Esophagus muscularis mucosa (tissue), 4 donors: ENCODE results near the gene BATF3. TPM values are rescaled to one million over a fixed set of nuclear protein-coding genes. Genes with fewer than 3 reads are reported as not detected.

ENCODE experiments used
- DNase-seq: peaks from one replicate; pipeline ENCODE4 v3.0.0-alpha.2; 2017; ENCODE audit errors: extremely low spot score
- H3K27ac ChIP-seq, 4 donors: fragments of 200-600 bp; sonication (generic); replicated peaks in 1 of 4; 1 replicate in 3 of 4; 2 replicates in 1 of 4; pipeline ENCODE4 v1.5.1; 2016 to 2019; ENCODE audit warnings: mild to moderate bottlenecking in 1 of 4
- H3K27me3 ChIP-seq, 4 donors: fragments of 200-600 bp; sonication (generic); one replicate each; pipeline versions ENCODE4 v1.5.1 to v1.6.0; 2016 to 2019
- H3K36me3 ChIP-seq, 4 donors: fragments of 200-600 bp; sonication (generic); one replicate each; pipeline ENCODE4 v1.5.1; 2016 to 2019
- H3K4me1 ChIP-seq, 4 donors: fragments of 200-600 bp; sonication (generic); one replicate each; pipeline ENCODE4 v1.5.1; 2016 to 2019
- H3K4me3 ChIP-seq, 4 donors: fragments of 200-600 bp; sonication (generic); 1 replicate in 2 of 4; 2 replicates in 2 of 4; pipeline ENCODE4 v1.5.1; 2016 to 2019; ENCODE audit warnings: mild to moderate bottlenecking in 4 of 4, moderate library complexity in 1 of 4
- H3K9me3 ChIP-seq, 4 donors: fragments of 200-600 bp; sonication (generic); 1 replicate in 3 of 4; 2 replicates in 1 of 4; pipeline ENCODE4 v1.5.1; 2016 to 2019
- CTCF ChIP-seq, 3 experiments: fragments of 200-600 bp in 2 of 3; fragments of 450-650 bp in 1 of 3; sonication (generic) in 2 of 3; IDR thresholded peaks; one replicate each; pipeline ENCODE4 v1.5.1; 2017 to 2019; ENCODE audit warnings: antibody characterized with exemption in 3 of 3, mild to moderate bottlenecking in 2 of 3, moderate library complexity in 1 of 3
- EP300 ChIP-seq: sonication (generic); formaldehyde crosslinking; IDR thresholded peaks from one replicate; pipeline ENCODE4 v1.6.1; 2017; ENCODE audit warnings: antibody characterized with exemption
- POLR2A ChIP-seq: fragments of 450-650 bp; IDR thresholded peaks from one replicate; pipeline ENCODE4 v1.6.1; 2017; ENCODE audit warnings: antibody characterized with exemption, moderate library complexity, mild to moderate bottlenecking, low read depth
- POLR2AphosphoS5 ChIP-seq, 2 donors: sonication (generic); formaldehyde crosslinking; IDR thresholded peaks; one replicate each; pipeline ENCODE4 v1.6.1; 2017; ENCODE audit warnings: antibody characterized with exemption in 2 of 2
- WGBS: methylation state at CpG from one replicate; pipeline ENCODE4 v1.1.5; 2018; 5-methylcytosine and 5-hydroxymethylcytosine counted together
- intact Hi-C: fragments of 100-400 bp; cut with DNase I; formaldehyde crosslinking; loops from one replicate; pipeline ENCODE4 v1.15.1; 2023
- total RNA-seq, 4 donors: library from RNA; depleted of rRNA; stranded (reverse); fragments of >200 nt; gene quantifications; one replicate each; pipeline versions ENCODE4 v1.1.0 to v1.2.1, GENCODE V29; 2016

The BATF3 gene
- total RNA-seq, 4 donors from 2014 or later, result 2.1 to 8.1 (median 5.9) TPM

- Histone ChIP-seq H3K27me3 (peaks cover 0 to 4% (median 0%) of the 10 kb centered on the region in 4 donors), H3K27ac (no peak overlapping the region), H3K9me3 (no peaks in the 10 kb centered on the region), H3K4me1 (no peaks in the 10 kb centered on the region), H3K4me3 (no peak overlapping the region), H3K36me3 (peaks cover 0 to 3% (median 0%) of the 10 kb centered on the region in 4 donors)
- WGBS, result 90% methylated on average over 6 of the region's 6 CpGs
- DNase-seq, result no peak
- TF ChIP-seq CTCF (IDR thresholded peaks at IDR 0.05) (no peak), POLR2AphosphoS5 (IDR thresholded peaks at IDR 0.05) (no peak), EP300 (no peak), POLR2A (no peak)
- intact Hi-C loops, result no loop called here
Measured at GRCh38 chr1:212684076-212684475, 15.6 kb downstream of the BATF3 start.

- Histone ChIP-seq H3K27ac (no peak overlapping the region), H3K36me3 (peaks cover 0 to 3% (median 0%) of the 10 kb centered on the region in 4 donors), H3K27me3 (peaks cover 0 to 4% (median 0%) of the 10 kb centered on the region in 4 donors), H3K4me1 (no peaks in the 10 kb centered on the region), H3K4me3 (no peak overlapping the region), H3K9me3 (no peaks in the 10 kb centered on the region)
- TF ChIP-seq EP300, result no peak
- no peak for TF ChIP-seq POLR2AphosphoS5 (IDR thresholded peaks at IDR 0.05)
- no peak for TF ChIP-seq POLR2A
- no peak for TF ChIP-seq CTCF (IDR thresholded peaks at IDR 0.05)
- DNase-seq, result no peak
- 76% methylated on average over 6 of the region's 7 CpGs for WGBS
- intact Hi-C loops, result no loop called here
Measured at GRCh38 chr1:212683357-212683722, 16.3 kb downstream of the BATF3 start.

GRCh38 chr1:212680680-212681389 is 18.8 kb downstream of the BATF3 start:
- TF ChIP-seq CTCF (IDR thresholded peaks at IDR 0.05), result no peak
- TF ChIP-seq EP300, result no peak
- no peak for TF ChIP-seq POLR2A
- no peak for TF ChIP-seq POLR2AphosphoS5 (IDR thresholded peaks at IDR 0.05)
- Histone ChIP-seq H3K27ac (no peak overlapping the region), H3K4me1 (no peaks in the 10 kb centered on the region), H3K36me3 (no peaks in the 10 kb centered on the region), H3K4me3 (no peak overlapping the region), H3K27me3 (peaks cover 0 to 4% (median 0%) of the 10 kb centered on the region in 4 donors), H3K9me3 (no peaks in the 10 kb centered on the region)
- 44% methylated on average over 4 of the region's 4 CpGs for WGBS
- intact Hi-C loops, result no loop called here
- DNase-seq, result no peak

GRCh38 chr1:212678456-212679410 is 20.9 kb downstream of the BATF3 start:
- peaks cover 0 to 4% (median 0%) of the 10 kb centered on the region in 4 donors for H3K27me3 ChIP-seq
- no peaks in the 10 kb centered on the region for H3K36me3 ChIP-seq
- TF ChIP-seq POLR2A (no peak), EP300 (no peak), CTCF (IDR thresholded peaks at IDR 0.05) (no peak), POLR2AphosphoS5 (IDR thresholded peaks at IDR 0.05) (no peak)
- DNase-seq, result no peak
- H3K27ac ChIP-seq, result no peak overlapping the region
- no peak overlapping the region for H3K4me3 ChIP-seq
- 66% methylated on average over 11 of the region's 11 CpGs for WGBS
- no peaks in the 10 kb centered on the region for H3K9me3 ChIP-seq
- intact Hi-C loops, result no loop called here
- H3K4me1 ChIP-seq, result no peaks in the 10 kb centered on the region
